A549 (cell line): ENCODE results near the gene CACNA1C.

Experiments used
- CBX8 ChIP-seq: fragments of 200-600 bp; sonication (generic); IDR thresholded peaks from 2 replicates; pipeline ENCODE4 v1.6.1; 2016
- CEBPB ChIP-seq, 2 experiments: fragments of >200 bp in 1 of 2; sonication (Bioruptor Twin) in 1 of 2; formaldehyde crosslinking in 1 of 2; IDR thresholded peaks; 2 replicates each; pipeline ENCODE4 v1.6.1; 2012 to 2016
- CHD2 ChIP-seq: fragments of 150-350 bp; IDR thresholded peaks from 2 replicates; pipeline ENCODE4 v1.6.1; 2014; ENCODE audit warnings: low read length; ENCODE audit not compliant: partially characterized antibody
- EP300 ChIP-seq, 2 experiments: fragments of >200 bp; sonication (Bioruptor Twin); formaldehyde crosslinking; IDR thresholded peaks; 2 replicates in 1 of 2; 3 replicates in 1 of 2; pipeline ENCODE4 v1.6.1; 2016 to 2017
- FOSL2 ChIP-seq, 2 experiments: fragments of 450-650 bp in 1 of 2; fragments of >200 bp in 1 of 2; sonication (Bioruptor Twin) in 1 of 2; formaldehyde crosslinking; IDR thresholded peaks; 2 replicates each; pipeline versions ENCODE4 v1.5.0 to v1.6.1; 2016 to 2020; ENCODE audit warnings: mild to moderate bottlenecking in 1 of 2, moderate library complexity in 1 of 2
- GATA3 ChIP-seq: IDR thresholded peaks from 2 replicates; pipeline ENCODE4 v1.6.1; 2012; ENCODE audit warnings: borderline replicate concordance
- MYC ChIP-seq: IDR thresholded peaks from 2 replicates; pipeline ENCODE4 v1.6.1; 2012; ENCODE audit warnings: mild to moderate bottlenecking, inconsistent platforms, low read length, improper control_type of control experiment, borderline replicate concordance
- POLR2A ChIP-seq: IDR thresholded peaks from 2 replicates; pipeline ENCODE4 v1.6.1; 2012; ENCODE audit warnings: mild to moderate bottlenecking, low read length
- RCOR1 ChIP-seq: fragments of 150-350 bp; IDR thresholded peaks from 2 replicates; pipeline ENCODE4 v1.6.1; 2014; ENCODE audit warnings: antibody characterized with exemption, low read length, low read depth
- RFX5 ChIP-seq: fragments of 450-650 bp; IDR thresholded peaks from 2 replicates; pipeline ENCODE4 v1.7.1; 2014; ENCODE audit warnings: antibody characterized with exemption, mild to moderate bottlenecking, moderate library complexity
- SMC3 ChIP-seq: fragments of >200 bp; sonication (Bioruptor Twin); formaldehyde crosslinking; IDR thresholded peaks from 3 replicates; pipeline ENCODE4 v1.6.1; 2018; ENCODE audit warnings: inconsistent platforms
- TF ChIP-seq, protein P1 (sequence below): IDR thresholded peaks from 2 replicates; pipeline ENCODE4 v1.6.1; 2012
- TF ChIP-seq, protein P2 (sequence below): fragments of >200 bp; sonication (Bioruptor Twin); formaldehyde crosslinking; IDR thresholded peaks from 3 replicates; pipeline ENCODE4 v1.5.1; 2016
- TF ChIP-seq, protein P3 (sequence below): fragments of >200 bp; sonication (Bioruptor Twin); formaldehyde crosslinking; IDR thresholded peaks from 3 replicates; pipeline ENCODE4 v1.6.1; 2016

DNA sequence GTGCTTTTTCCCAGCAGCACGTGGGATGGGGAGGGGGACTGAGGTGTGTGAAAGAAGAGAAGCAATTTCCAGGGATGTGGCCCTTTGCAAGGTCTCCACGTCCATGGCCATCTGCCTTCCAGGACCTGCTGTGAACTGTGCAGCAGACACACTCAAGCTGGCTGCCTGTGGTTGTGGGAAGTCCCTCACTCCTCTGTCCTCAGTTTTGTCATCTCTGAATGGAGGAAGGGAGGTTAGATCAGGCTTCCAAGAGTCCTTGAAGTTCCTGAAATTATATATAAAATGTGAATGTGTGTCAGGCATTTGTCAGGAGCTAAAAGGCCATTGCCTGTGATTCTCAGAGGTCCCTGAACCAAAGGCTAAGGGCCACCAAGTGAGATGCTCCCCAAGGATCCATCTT lies 328.2 kb downstream of the CACNA1C start:
- TF ChIP-seq, protein P1, sequence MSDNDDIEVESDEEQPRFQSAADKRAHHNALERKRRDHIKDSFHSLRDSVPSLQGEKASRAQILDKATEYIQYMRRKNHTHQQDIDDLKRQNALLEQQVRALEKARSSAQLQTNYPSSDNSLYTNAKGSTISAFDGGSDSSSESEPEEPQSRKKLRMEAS: no peak
- TF ChIP-seq, protein P2, sequence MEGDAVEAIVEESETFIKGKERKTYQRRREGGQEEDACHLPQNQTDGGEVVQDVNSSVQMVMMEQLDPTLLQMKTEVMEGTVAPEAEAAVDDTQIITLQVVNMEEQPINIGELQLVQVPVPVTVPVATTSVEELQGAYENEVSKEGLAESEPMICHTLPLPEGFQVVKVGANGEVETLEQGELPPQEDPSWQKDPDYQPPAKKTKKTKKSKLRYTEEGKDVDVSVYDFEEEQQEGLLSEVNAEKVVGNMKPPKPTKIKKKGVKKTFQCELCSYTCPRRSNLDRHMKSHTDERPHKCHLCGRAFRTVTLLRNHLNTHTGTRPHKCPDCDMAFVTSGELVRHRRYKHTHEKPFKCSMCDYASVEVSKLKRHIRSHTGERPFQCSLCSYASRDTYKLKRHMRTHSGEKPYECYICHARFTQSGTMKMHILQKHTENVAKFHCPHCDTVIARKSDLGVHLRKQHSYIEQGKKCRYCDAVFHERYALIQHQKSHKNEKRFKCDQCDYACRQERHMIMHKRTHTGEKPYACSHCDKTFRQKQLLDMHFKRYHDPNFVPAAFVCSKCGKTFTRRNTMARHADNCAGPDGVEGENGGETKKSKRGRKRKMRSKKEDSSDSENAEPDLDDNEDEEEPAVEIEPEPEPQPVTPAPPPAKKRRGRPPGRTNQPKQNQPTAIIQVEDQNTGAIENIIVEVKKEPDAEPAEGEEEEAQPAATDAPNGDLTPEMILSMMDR: no peak
- TF ChIP-seq FOSL2 (IDR thresholded peaks at IDR 0.05) (no peak), FOSL2 (CRISPR knock-in tag; IDR thresholded peaks at IDR 0.05) (no peak), RCOR1 (no peak), RFX5 (no peak), MYC (no peak), POLR2A (no peak), CEBPB (IDR thresholded peaks at IDR 0.05) (no peak), CBX8 (no peak), SMC3 (no peak), GATA3 (no peak), EP300 (IDR thresholded peaks at IDR 0.05) (no peak), CHD2 (no peak)
- TF ChIP-seq, protein P3, sequence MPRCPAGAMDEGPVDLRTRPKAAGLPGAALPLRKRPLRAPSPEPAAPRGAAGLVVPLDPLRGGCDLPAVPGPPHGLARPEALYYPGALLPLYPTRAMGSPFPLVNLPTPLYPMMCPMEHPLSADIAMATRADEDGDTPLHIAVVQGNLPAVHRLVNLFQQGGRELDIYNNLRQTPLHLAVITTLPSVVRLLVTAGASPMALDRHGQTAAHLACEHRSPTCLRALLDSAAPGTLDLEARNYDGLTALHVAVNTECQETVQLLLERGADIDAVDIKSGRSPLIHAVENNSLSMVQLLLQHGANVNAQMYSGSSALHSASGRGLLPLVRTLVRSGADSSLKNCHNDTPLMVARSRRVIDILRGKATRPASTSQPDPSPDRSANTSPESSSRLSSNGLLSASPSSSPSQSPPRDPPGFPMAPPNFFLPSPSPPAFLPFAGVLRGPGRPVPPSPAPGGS: no peak
